HCT116 (cell line): Measurements from ENCODE around the gene TMEM94. TPM values are rescaled to one million over a fixed set of nuclear protein-coding genes. Genes with fewer than 3 reads are reported as not detected.

Source experiments
- ATAC-seq: fragments of 200-7000 bp; cut with Tn5 transposase; 2 replicates; pipeline ENCODE4 v1.9.1; 2020; ENCODE audit warnings: mild to moderate bottlenecking, moderate library complexity
- BruUV-seq: library from RNA; stranded (reverse); fragments of 400-500 nt; replicated peaks from 2 replicates; lab custom pipeline; 2021; lab: Mats Ljungman, UMichigan
- CTCF ChIA-PET: fragments of 300-600 bp; sonication (Branson Sonifier 250); formaldehyde crosslinking; loops from one replicate; lab custom pipeline; 2021; ENCODE audit warnings: antibody characterized with exemption; lab: Charles Lee
- POLR2A ChIA-PET: fragments of 300-600, 350-600 bp; sonication (Branson Sonifier 250); formaldehyde crosslinking; loops from one replicate; lab custom pipeline; 2021; ENCODE audit warnings: antibody characterized with exemption; lab: Charles Lee
- RAD21 ChIA-PET, 2 experiments: fragments of 300-600 bp; sonication (Branson Sonifier 250); formaldehyde crosslinking; loops; one replicate each; lab custom pipeline; 2023; ENCODE audit warnings: low total read pairs in 2 of 2; ENCODE audit not compliant: uncharacterized antibody in 2 of 2, unreplicated experiment in 2 of 2, low non-redundant PET in 1 of 2; lab: Charles Lee
- DNase-seq: peaks from one replicate; pipeline ENCODE4 v3.0.0-alpha.2; 2010; ENCODE audit warnings: low read depth, low spot score
- H2AFZ ChIP-seq: fragments of 200-600 bp; shearing (Covaris generic), sonication (generic); 2 replicates; pipeline ENCODE4 v1.6.1; 2017; ENCODE audit warnings: low read depth, mixed run types, mixed read lengths, antibody characterized with exemption, low read length; ENCODE audit not compliant: poor library complexity, severe bottlenecking
- H3K27ac ChIP-seq: 2 replicates; pipeline ENCODE4 v1.5.1; 2012; ENCODE audit warnings: low read depth, low read length
- H3K27me3 ChIP-seq: fragments of 200-600 bp; sonication (generic); 2 replicates; pipeline ENCODE4 v1.6.1; 2016; ENCODE audit warnings: mixed run types, low read length, mixed read lengths; ENCODE audit not compliant: insufficient read depth
- H3K36me3 ChIP-seq, 2 experiments: fragments of 200-500 bp in 1 of 2; fragments of 200-600 bp in 1 of 2; sonication (Bioruptor generic) in 1 of 2; sonication (generic) in 1 of 2; 2 replicates each; pipeline versions ENCODE4 v1.5.1 to v1.6.1; 2014 to 2016; ENCODE audit warnings: low read length in 2 of 2, inconsistent platforms in 1 of 2, mixed read lengths in 1 of 2, mixed run types in 1 of 2; ENCODE audit not compliant: insufficient read depth in 2 of 2, control insufficient read depth in 1 of 2
- H3K4me1 ChIP-seq, 2 experiments: fragments of 200-600 bp in 1 of 2; sonication (generic) in 1 of 2; 2 replicates each; pipeline versions ENCODE4 v1.5.1 to v1.6.1; 2012 to 2017; ENCODE audit warnings: low read length in 2 of 2, inconsistent platforms in 1 of 2, mild to moderate bottlenecking in 1 of 2, mixed read lengths in 1 of 2, mixed run types in 1 of 2, moderate library complexity in 1 of 2; ENCODE audit not compliant: insufficient read depth in 2 of 2, control insufficient read depth in 1 of 2
- H3K4me2 ChIP-seq: fragments of 200-600 bp; sonication (generic); 2 replicates; pipeline ENCODE4 v1.6.1; 2017; ENCODE audit warnings: mixed run types, low read length, mixed read lengths
- H3K4me3 ChIP-seq, 2 experiments: fragments of 200-600 bp in 1 of 2; sonication (generic) in 1 of 2; replicated peaks in 1 of 2; 2 replicates each; pipeline ENCODE4 v1.5.1; 2011 to 2016; ENCODE audit warnings: low read length in 2 of 2, control low read depth in 1 of 2, low read depth in 1 of 2, mild to moderate bottlenecking in 1 of 2, mixed read lengths in 1 of 2, mixed run types in 1 of 2
- H3K79me2 ChIP-seq: fragments of 200-600 bp; sonication (generic); 2 replicates; pipeline ENCODE4 v1.6.1; 2017; ENCODE audit warnings: mild to moderate bottlenecking, mixed run types, low read length, moderate library complexity, mixed read lengths; ENCODE audit not compliant: insufficient read depth
- H3K9ac ChIP-seq: fragments of 200-600 bp; sonication (generic); 2 replicates; pipeline ENCODE4 v1.6.1; 2016; ENCODE audit warnings: low read length, mixed read lengths
- H3K9me2 ChIP-seq: fragments of 200-600 bp; sonication (generic), shearing (Covaris generic); 2 replicates; pipeline ENCODE4 v1.6.1; 2017; ENCODE audit warnings: mixed run types, mild to moderate bottlenecking, moderate library complexity; ENCODE audit not compliant: insufficient read depth
- H3K9me3 ChIP-seq, 2 experiments: fragments of 200-500 bp in 1 of 2; fragments of 200-600 bp in 1 of 2; sonication (Bioruptor generic) in 1 of 2; sonication (generic) in 1 of 2; 2 replicates each; pipeline ENCODE4 v1.6.1; 2014 to 2017; ENCODE audit warnings: low read length in 2 of 2, mixed read lengths in 2 of 2, inconsistent platforms in 1 of 2, low read depth in 1 of 2, mild to moderate bottlenecking in 1 of 2, mixed run types in 1 of 2, moderate library complexity in 1 of 2; ENCODE audit not compliant: control insufficient read depth in 1 of 2, insufficient read depth in 1 of 2
- H4K20me1 ChIP-seq: fragments of 200-600 bp; sonication (generic), shearing (Covaris generic); 2 replicates; pipeline ENCODE4 v1.6.1; 2017; ENCODE audit warnings: mixed run types, mild to moderate bottlenecking, moderate library complexity; ENCODE audit not compliant: insufficient read depth
- CBX3 ChIP-seq: IDR thresholded peaks from 2 replicates; pipeline ENCODE4 v1.6.1; 2012; ENCODE audit warnings: low read depth
- CEBPB ChIP-seq: IDR thresholded peaks from 2 replicates; pipeline ENCODE4 v1.6.1; 2012; ENCODE audit warnings: low read depth
- ELF1 ChIP-seq: IDR thresholded peaks from 2 replicates; pipeline ENCODE4 v1.6.1; 2012; ENCODE audit warnings: low read depth, borderline replicate concordance
- EZH2 ChIP-seq: fragments of 200-600 bp; sonication (generic); IDR thresholded peaks from 2 replicates; pipeline ENCODE4 v1.6.1; 2017; ENCODE audit warnings: antibody characterized with exemption, mixed run types
- MAX ChIP-seq: IDR thresholded peaks from 2 replicates; pipeline ENCODE4 v1.6.1; 2012
- POLR2A ChIP-seq: IDR thresholded peaks from 2 replicates; pipeline ENCODE4 v1.7.0; 2011; ENCODE audit warnings: borderline replicate concordance; ENCODE audit not compliant: insufficient read depth, insufficient read length; ENCODE audit errors: extremely low read depth
- POLR2AphosphoS5 ChIP-seq: IDR thresholded peaks from 2 replicates; pipeline ENCODE4 v1.6.1; 2011; ENCODE audit warnings: mild to moderate bottlenecking, low read depth, low read length, moderate library complexity
- RAD21 ChIP-seq: IDR thresholded peaks from 2 replicates; pipeline ENCODE4 v1.6.1; 2012; ENCODE audit warnings: low read depth, mild to moderate bottlenecking
- REST ChIP-seq: IDR thresholded peaks from 2 replicates; pipeline ENCODE4 v1.6.1; 2012; ENCODE audit warnings: low read depth
- SP1 ChIP-seq: IDR thresholded peaks from 2 replicates; pipeline ENCODE4 v1.6.1; 2012; ENCODE audit warnings: low read depth
- SRF ChIP-seq: IDR thresholded peaks from 2 replicates; pipeline ENCODE4 v1.6.1; 2012; ENCODE audit warnings: low read depth
- ZBTB33 ChIP-seq: IDR thresholded peaks from 2 replicates; pipeline ENCODE4 v1.6.1; 2011; ENCODE audit warnings: mild to moderate bottlenecking, low read length, moderate library complexity; ENCODE audit not compliant: insufficient replicate concordance; ENCODE audit errors: extremely low read depth
- ZFX ChIP-seq: fragments of 450-650 bp; IDR thresholded peaks from 2 replicates; pipeline ENCODE4 v1.6.1; 2017
- intact Hi-C: fragments of 100-400 bp; cut with micrococcal nuclease; formaldehyde crosslinking; loops from 2 replicates; pipeline ENCODE4 v1.10.0; 2022
- total RNA-seq: library from RNA; stranded (reverse); gene quantifications from one replicate; pipeline ENCODE4 v1.2.1, GENCODE V29; 2021; ENCODE audit not compliant: unreplicated experiment

TMEM94 gene
- total RNA-seq, 1 experiment from 2014 or later = 75.4 TPM

GRCh38 chr17:75460295-75460694 lies 3.9 kb downstream of the TMEM94 start:
- Histone ChIP-seq H2AFZ (no peak overlapping the region), H3K4me2 (no peak overlapping the region), H3K79me2 (no peaks in the 10 kb centered on the region; the same call in 1 of the 2 replicates), H3K9me2 (no peaks in the 10 kb centered on the region), H3K27me3 (no peaks in the 10 kb centered on the region), H4K20me1 (no peaks in the 10 kb centered on the region), H3K27ac (no peak overlapping the region), H3K9ac (no peak overlapping the region), H3K9me3 (no peaks in the 10 kb centered on the region), H3K4me1 (peaks cover 12 to 14% of the 10 kb centered on the region in 2 experiments), H3K4me3 (no peak overlapping the region), H3K36me3 (no peaks in the 10 kb centered on the region)
- ChIA-PET RAD21 (no interaction called here), CTCF (no interaction called here), POLR2A (no interaction called here)
- DNase-seq (no peak), ATAC-seq (no peak)
- no TSS peak for BruUV-seq
- intact Hi-C loops = no loop called here
- TF ChIP-seq ELF1 (no peak), REST (no peak), CBX3 (no peak), CEBPB (no peak), MAX (no peak), POLR2A (no peak), ZFX (no peak), SP1 (no peak), SRF (no peak), RAD21 (no peak), POLR2AphosphoS5 (no peak), EZH2 (no peak), ZBTB33 (no peak)
